Activated T-helper 17 cell treated with anti-CD3 and anti-CD28 coated beads, Interleukin-2, amount 50 U/mL, for 72 hours (primary cell): ENCODE data around the gene ECM2. TPM values are rescaled to one million over a fixed set of nuclear protein-coding genes. Genes with fewer than 3 reads are reported as not detected.
"Not testable (repeated sequence)": the region's sequence is repeated elsewhere in the genome, so short reads cannot be mapped to it uniquely, and the experiment has no call there.

Source experiments
- ATAC-seq: fragments of 150-1000 bp; cut with Tn5 transposase; replicated peaks from 2 replicates; pipeline ENCODE4 v1.10.0; 2021; ENCODE audit warnings: mild to moderate bottlenecking, moderate library complexity
- H3K27ac Mint-ChIP-seq: one replicate; pipeline ENCODE4 v1.8.0; 2022; ENCODE audit warnings: mixed read lengths
- H3K27me3 Mint-ChIP-seq: one replicate; pipeline ENCODE4 v1.8.0; 2022; ENCODE audit warnings: mixed read lengths
- H3K36me3 Mint-ChIP-seq: one replicate; pipeline ENCODE4 v1.8.0; 2022; ENCODE audit warnings: low read depth, mild to moderate bottlenecking, mixed read lengths
- H3K4me1 Mint-ChIP-seq: one replicate; pipeline ENCODE4 v1.8.0; 2022; ENCODE audit warnings: mixed read lengths
- H3K4me3 Mint-ChIP-seq: one replicate; pipeline ENCODE4 v1.8.0; 2022; ENCODE audit warnings: mild to moderate bottlenecking, mixed read lengths
- H3K9me3 Mint-ChIP-seq: one replicate; pipeline ENCODE4 v1.8.0; 2022; ENCODE audit warnings: mixed read lengths
- total RNA-seq, 2 donors: library from RNA; stranded (reverse); gene quantifications; one replicate each; pipeline ENCODE4 v1.2.3, GENCODE V29; 2022

ECM2 gene
- not detected for total RNA-seq

GRCh38 chr9:92535940-92536850 is at the start of gene ECM2:
Gene ECM2, minus strand, starts transcription at chr9:92535990. Its CDS starts 13,124 bp downstream, at chr9:92522866.
- ATAC-seq, result no peak
- Mint-ChIP-seq H3K9me3 (no peaks in the 10 kb centered on the region), H3K4me3 (peak within 1 kb of the TSS; percentile 30), H3K4me1 (peaks cover 10% of the 10 kb centered on the region), H3K27me3 (no peaks in the 10 kb centered on the region), H3K36me3 (no peaks in the 10 kb centered on the region), H3K27ac (no peak within 1 kb of the TSS)

- Mint-ChIP-seq H3K27me3 (no peaks in the 10 kb centered on the region), H3K4me1 (no peaks in the 10 kb centered on the region), H3K36me3 (no peaks in the 10 kb centered on the region), H3K27ac (no peak overlapping the region), H3K4me3 (no peak overlapping the region), H3K9me3 (peaks cover 3% of the 10 kb centered on the region)
- ATAC-seq, result no peak
Observed at GRCh38 chr9:92576175-92576574, 40.4 kb upstream of the ECM2 start.

- not testable (repeated sequence) for H3K27ac Mint-ChIP-seq, ATAC-seq, H3K4me1 Mint-ChIP-seq, H3K27me3 Mint-ChIP-seq, H3K36me3 Mint-ChIP-seq, H3K9me3 Mint-ChIP-seq, H3K4me3 Mint-ChIP-seq
Observed at GRCh38 chr9:92573612-92574011, 37.8 kb upstream of the ECM2 start.

GRCh38 chr9:92571871-92572270 is 36.1 kb upstream of the ECM2 start:
- ATAC-seq, H3K9me3 Mint-ChIP-seq, H3K27me3 Mint-ChIP-seq, H3K4me3 Mint-ChIP-seq, H3K4me1 Mint-ChIP-seq, H3K36me3 Mint-ChIP-seq, H3K27ac Mint-ChIP-seq: not testable (repeated sequence)

- no peak for ATAC-seq
- Mint-ChIP-seq H3K27ac (no peak overlapping the region), H3K4me1 (no peaks in the 10 kb centered on the region), H3K4me3 (no peak overlapping the region), H3K27me3 (no peaks in the 10 kb centered on the region), H3K9me3 (peaks cover 8% of the 10 kb centered on the region), H3K36me3 (no peaks in the 10 kb centered on the region)
Observed at GRCh38 chr9:92564982-92565381, 29.2 kb upstream of the ECM2 start.

GRCh38 chr9:92564504-92564903 is 28.7 kb upstream of the ECM2 start:
- H3K27ac Mint-ChIP-seq, result no peak overlapping the region
- H3K4me1 Mint-ChIP-seq, result no peaks in the 10 kb centered on the region
- H3K4me3 Mint-ChIP-seq, result no peak overlapping the region
- H3K9me3 Mint-ChIP-seq, result peaks cover 8% of the 10 kb centered on the region
- ATAC-seq, result no peak
- no peaks in the 10 kb centered on the region for H3K36me3 Mint-ChIP-seq
- H3K27me3 Mint-ChIP-seq, result no peaks in the 10 kb centered on the region

GRCh38 chr9:92563116-92564100 is 27.6 kb upstream of the ECM2 start:
- no peak overlapping the region for H3K4me3 Mint-ChIP-seq
- no peaks in the 10 kb centered on the region for H3K4me1 Mint-ChIP-seq
- H3K36me3 Mint-ChIP-seq, result no peaks in the 10 kb centered on the region
- H3K27ac Mint-ChIP-seq, result no peak overlapping the region
- no peaks in the 10 kb centered on the region for H3K27me3 Mint-ChIP-seq
- no peak for ATAC-seq
- peaks cover 8% of the 10 kb centered on the region for H3K9me3 Mint-ChIP-seq

- Mint-ChIP-seq H3K36me3 (no peaks in the 10 kb centered on the region), H3K9me3 (peaks cover 8% of the 10 kb centered on the region), H3K4me1 (no peaks in the 10 kb centered on the region), H3K4me3 (no peak overlapping the region), H3K27ac (no peak overlapping the region), H3K27me3 (no peaks in the 10 kb centered on the region)
- no peak for ATAC-seq
Observed at GRCh38 chr9:92562461-92562967, 26.7 kb upstream of the ECM2 start.

GRCh38 chr9:92561374-92562330 is 25.9 kb upstream of the ECM2 start:
- Mint-ChIP-seq H3K9me3 (peaks cover 5% of the 10 kb centered on the region), H3K4me1 (no peaks in the 10 kb centered on the region), H3K27ac (no peak overlapping the region), H3K4me3 (no peak overlapping the region), H3K36me3 (no peaks in the 10 kb centered on the region), H3K27me3 (no peaks in the 10 kb centered on the region)
- no peak for ATAC-seq

- H3K9me3 Mint-ChIP-seq, result no peaks in the 10 kb centered on the region
- no peaks in the 10 kb centered on the region for H3K4me1 Mint-ChIP-seq
- no peak overlapping the region for H3K4me3 Mint-ChIP-seq
- ATAC-seq, result no peak
- H3K27ac Mint-ChIP-seq, result peak overlapping the region; percentile 39
- H3K27me3 Mint-ChIP-seq, result no peaks in the 10 kb centered on the region
- no peaks in the 10 kb centered on the region for H3K36me3 Mint-ChIP-seq
Observed at GRCh38 chr9:92558612-92559374, 23.0 kb upstream of the ECM2 start.

GRCh38 chr9:92550765-92551164 is 15.0 kb upstream of the ECM2 start:
- no peak for ATAC-seq
- no peak overlapping the region for H3K27ac Mint-ChIP-seq
- H3K4me3 Mint-ChIP-seq, result no peak overlapping the region
- H3K4me1 Mint-ChIP-seq, result no peaks in the 10 kb centered on the region
- no peaks in the 10 kb centered on the region for H3K36me3 Mint-ChIP-seq
- no peaks in the 10 kb centered on the region for H3K27me3 Mint-ChIP-seq
- no peaks in the 10 kb centered on the region for H3K9me3 Mint-ChIP-seq

- H3K4me1 Mint-ChIP-seq, result no peaks in the 10 kb centered on the region
- H3K27me3 Mint-ChIP-seq, result no peaks in the 10 kb centered on the region
- no peak overlapping the region for H3K27ac Mint-ChIP-seq
- H3K9me3 Mint-ChIP-seq, result no peaks in the 10 kb centered on the region
- H3K4me3 Mint-ChIP-seq, result no peak overlapping the region
- ATAC-seq, result no peak
- no peaks in the 10 kb centered on the region for H3K36me3 Mint-ChIP-seq
Observed at GRCh38 chr9:92547356-92547755, 11.6 kb upstream of the ECM2 start.

- H3K9me3 Mint-ChIP-seq, result no peaks in the 10 kb centered on the region
- H3K4me3 Mint-ChIP-seq, result no peak overlapping the region
- H3K36me3 Mint-ChIP-seq, result no peaks in the 10 kb centered on the region
- no peak overlapping the region for H3K27ac Mint-ChIP-seq
- H3K27me3 Mint-ChIP-seq, result no peaks in the 10 kb centered on the region
- no peaks in the 10 kb centered on the region for H3K4me1 Mint-ChIP-seq
- no peak for ATAC-seq
Observed at GRCh38 chr9:92545002-92545510, 9.3 kb upstream of the ECM2 start.
